Left hindlimb (tissue), 1 donor: Measurements from ENCODE around the gene DPP6.

Source experiments
- DNase-seq: peaks from one replicate; pipeline ENCODE4 v3.0.0-alpha.2; 2018

DPP6 gene

DNA sequence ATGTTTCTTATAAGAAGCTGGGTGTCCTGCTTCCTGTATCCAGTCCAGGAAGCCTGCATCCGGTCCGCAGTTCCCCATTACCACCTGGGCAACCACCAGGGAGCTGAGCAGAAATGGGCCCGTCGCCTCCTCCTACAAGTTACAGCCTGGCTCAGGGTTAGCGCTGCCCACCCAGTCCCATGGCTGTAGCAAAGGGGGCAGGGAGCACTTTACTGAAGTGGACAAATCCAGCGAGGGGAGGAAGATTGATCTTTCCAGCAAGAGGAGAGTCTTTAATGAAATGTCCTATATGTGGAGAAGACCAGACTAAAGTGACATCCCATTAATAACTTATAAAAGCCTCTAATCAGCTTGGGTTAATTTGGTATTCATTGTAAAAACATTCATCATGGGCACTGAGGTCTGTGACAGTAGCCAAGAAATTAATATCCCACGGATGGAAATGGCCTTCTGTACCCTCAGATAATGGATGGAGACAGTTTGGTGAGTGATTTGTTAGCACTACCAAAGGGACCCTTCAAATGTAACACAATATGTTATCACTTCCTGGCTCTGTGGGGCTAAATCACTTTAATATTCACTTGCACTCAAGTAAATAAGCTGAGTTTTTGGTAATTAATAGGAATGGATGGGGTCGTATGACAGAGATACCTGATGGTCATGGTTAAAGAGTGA is 627.3 kb downstream of the DPP6 start:
- no peak for DNase-seq

DNA sequence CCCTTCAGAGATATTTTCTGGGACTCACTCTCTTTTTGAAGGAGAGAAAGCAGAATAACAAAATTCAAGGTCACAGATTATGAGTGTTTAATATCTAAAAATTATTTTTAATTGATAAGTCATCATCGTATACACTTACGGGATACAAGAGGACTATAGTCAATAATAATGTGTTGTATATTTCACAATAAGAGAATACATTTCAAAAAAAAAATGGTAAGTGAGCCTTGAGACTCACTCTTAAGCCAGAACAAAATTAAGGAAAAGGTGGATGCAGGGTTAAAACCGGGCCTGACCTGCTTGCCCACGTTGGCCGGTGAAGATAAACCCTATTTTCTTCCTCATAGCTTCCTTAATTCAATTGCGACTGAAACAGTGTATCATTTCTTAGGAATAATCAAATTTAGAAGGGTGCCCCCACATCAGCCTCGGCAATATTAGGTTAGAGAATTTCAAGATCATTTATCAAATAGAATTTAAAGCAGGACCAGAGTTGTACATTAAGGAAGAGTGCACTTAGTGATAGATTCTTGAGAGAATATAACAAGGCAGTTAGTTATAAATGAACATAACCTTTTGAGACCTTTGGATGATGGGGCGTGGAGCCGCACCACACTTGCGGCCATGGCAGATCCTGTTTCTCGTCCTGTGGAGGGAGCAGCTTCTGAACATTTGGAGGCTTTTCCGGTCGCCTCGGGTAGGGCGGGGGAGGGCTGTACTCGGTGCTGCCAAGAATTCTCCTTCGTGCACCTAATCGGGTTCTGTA is 628.9 kb downstream of the DPP6 start:
- DNase-seq = no peak

DNA sequence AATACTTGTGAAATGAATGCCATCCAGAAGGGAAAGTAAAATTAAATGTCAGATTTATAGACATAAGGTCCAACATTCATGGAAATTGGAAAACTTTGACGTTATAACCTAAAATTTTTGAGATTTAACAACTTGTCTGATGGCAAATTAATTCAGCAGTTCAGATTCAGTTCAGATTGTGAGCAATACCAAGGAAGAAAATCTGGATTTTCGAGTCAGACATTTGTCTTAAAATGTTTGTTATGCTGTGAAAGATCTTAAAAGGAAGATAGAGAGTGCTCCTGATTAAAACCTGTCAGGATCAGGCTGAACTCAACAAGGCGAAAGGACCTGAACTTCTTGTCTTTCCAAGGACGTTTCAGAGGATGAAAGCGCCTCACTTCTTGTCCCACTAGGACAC is 629.8 kb downstream of the DPP6 start:
- no peak for DNase-seq

DNA sequence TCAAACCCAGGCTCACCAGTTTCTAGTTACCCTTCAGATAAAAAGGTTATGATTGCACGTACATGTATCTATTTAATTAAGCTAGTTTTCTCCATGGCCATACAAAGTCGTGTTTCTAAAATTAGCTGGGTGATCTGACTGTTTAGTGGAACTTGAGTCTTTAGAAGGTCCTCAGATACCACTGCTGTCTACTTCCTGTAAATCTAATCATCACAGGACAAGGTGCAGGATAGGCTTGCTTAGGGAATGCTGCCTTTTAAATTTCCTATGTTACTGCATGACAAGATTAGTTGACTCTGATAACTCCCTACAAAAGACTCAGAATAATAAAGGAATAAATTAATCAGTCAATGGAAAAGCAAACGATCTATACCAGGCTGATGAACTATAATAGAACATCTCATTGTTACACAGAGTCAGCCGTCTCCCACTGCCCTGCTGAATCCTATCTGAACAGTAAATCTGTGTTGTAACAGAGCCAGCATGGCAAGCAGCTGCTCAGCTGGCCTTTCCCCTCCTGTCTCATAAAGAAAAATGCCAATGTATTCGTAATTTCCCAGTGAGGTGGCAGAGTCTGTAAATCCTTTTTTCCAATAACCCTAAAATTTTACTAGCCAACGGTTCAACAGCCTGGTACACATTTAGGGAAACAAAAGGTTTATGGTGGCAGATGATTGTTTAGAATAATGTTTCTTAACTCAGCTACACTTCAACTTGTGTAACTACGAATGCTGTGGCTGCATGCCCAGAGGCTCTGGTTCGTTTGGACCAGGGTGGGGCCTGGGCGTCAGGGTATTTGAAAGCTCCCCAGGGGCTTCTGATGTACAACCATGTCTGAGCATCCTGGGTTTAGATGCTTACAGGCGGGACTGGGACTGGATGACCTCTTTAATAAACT is 632.7 kb downstream of the DPP6 start:
- DNase-seq = no peak

DNA sequence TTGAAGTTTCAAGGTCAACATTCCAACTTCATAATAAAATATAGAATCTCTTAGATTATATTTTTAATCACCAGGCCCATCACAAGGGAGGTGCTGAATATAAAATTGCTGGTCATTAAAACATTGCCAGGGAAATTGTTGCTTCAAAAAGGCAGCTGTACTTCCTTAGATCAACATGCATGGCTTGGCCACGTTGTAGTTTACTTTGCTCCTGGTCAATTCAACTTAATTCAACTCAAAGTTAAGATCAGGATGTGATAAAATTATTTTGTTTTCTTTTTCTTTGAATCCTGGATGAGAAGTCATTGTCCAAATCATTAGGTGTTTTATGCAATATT is 633.3 kb downstream of the DPP6 start:
- no peak for DNase-seq

DNA sequence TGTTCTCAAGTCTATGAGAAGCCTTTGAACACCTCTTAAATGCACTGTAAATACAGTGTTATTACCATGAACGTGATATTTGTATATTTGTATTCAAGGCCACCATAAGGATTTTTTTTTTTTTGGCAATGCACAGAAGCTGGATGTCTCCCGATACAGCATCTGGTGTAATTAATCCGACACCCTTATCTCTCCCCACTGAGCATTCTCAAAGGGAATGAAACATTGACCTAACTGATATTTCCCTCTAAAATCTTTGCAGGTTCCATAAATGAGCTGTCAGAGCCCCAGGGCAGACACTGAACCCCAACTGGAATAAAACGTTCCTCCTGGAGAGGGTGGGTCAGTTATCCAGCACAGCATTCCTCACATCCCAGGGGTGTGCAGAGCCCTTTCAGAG is 634.1 kb downstream of the DPP6 start:
- DNase-seq = no peak

DNA sequence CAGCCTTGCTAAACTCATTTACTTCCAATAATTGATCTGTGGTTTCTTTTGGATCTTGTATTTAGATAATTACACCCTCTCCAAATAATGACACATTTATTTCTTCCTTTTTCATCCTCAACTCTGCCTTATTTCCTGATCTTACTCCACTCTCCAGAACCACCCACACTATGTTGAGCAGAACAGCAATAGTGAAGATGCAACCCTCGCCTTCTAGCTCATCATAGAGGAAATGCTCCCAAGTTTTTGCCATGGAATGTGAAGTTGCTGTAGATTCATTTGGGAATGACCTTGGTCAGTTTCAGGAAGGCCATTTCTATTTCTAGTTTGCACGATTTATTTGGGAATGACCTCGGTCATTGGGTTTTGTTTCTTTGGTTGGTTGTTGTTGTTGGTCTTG is 636.8 kb downstream of the DPP6 start:
- DNase-seq = no peak

DNA sequence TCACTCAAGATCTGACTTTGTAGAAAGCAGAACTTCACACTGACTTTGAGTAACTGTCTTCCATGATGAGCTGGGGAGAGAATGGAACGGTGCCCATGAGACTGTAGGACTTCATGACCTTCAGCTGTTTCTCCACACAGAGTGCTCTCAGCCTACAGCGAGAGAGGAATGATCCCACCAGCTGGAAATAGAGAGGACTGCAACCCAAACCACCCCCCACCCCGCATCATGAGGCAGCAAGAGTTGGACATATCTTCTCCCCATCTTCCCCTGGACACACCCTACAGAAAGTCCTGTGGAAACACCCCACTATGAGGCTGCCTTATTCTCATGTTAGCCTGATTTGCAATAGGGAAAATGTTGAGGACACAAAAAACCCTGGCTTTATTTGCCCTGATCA is 638.2 kb downstream of the DPP6 start:
- DNase-seq = no peak

DNA sequence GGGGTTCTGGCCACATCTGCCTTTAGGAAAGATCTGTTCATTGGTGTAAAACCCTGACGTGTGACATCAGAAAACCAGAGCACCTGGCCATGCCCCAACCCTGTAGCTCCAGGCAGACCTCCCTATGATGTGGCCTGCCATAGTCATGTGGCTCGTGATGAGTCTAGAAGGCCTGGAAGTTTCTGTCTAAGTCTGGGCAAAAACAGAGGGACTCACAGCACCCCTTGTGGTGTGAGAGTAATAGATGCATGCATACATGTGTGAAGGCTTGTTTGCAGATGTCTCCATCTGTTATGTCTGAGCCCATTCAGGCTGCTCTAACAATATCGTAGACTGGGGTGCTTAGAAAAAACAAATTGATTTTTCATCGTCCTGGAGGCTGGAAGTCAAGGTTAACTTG is 641.5 kb downstream of the DPP6 start:
- DNase-seq = no peak

DNA sequence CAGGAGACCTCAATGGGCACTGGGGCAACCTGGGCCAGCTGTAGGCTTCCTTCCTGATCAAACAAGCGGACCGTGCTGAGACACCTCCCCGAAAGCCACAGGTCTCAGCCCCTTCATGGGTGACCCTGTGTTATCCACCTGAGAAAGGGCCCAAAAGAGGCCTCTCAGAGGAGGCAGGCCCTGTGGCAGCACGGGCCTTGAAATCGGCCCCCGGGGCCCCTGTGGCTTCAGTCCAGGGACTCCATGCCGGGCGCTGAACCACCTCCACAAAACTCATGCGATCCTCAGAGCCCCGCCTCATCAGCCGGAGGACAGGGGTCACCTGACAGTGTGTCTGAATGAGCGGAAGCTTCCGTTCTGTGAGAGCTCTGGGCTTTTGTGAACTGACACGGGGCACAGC is 643.6 kb downstream of the DPP6 start:
- DNase-seq = no peak

DNA sequence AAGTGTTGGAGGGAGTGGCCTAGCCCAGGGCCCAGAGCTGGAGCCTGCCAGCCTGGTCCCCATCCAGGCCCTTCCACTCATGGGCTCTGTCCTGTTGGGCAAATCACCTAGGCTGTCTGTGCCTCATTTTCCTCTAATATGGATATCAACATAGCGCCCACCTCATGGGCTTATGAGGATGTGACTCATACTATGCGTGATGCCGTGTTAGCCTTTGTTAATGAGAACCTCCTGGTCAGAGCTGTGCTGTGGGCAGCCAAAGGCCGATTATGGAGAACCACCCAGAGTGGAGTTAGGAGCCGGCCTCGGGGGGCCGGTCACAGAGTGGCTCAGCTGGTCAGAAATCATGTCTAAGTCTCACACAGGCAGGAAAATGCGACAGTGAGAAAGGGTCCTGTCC is 644.4 kb downstream of the DPP6 start:
- DNase-seq = no peak

DNA sequence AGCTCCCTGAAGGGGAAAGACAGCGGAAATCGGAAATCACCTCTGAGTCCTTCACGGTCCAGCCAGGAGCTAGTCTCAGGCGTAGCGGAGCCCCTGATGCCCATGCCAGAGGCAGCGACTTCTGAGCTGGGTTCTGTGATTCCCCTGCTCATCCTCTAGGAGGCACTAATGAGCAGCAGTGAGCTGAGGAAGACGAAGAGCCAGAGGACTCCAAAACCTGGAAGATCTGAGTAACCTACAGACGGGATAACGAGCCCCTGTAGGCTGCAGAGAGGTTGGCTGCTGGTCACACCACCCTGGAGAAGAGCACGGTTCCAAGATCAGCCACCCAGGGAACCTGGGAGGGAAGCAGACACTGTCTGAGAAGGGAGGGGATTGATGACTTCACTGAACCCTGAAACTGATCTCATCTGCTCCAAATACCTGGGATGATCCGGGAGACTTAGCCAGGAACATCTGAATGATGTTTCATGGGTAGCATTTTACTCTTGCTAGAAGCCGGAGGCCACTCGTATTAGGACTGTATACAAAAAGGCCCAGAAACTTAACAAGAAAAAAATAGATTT is 646.6 kb downstream of the DPP6 start:
- no peak for DNase-seq

DNA sequence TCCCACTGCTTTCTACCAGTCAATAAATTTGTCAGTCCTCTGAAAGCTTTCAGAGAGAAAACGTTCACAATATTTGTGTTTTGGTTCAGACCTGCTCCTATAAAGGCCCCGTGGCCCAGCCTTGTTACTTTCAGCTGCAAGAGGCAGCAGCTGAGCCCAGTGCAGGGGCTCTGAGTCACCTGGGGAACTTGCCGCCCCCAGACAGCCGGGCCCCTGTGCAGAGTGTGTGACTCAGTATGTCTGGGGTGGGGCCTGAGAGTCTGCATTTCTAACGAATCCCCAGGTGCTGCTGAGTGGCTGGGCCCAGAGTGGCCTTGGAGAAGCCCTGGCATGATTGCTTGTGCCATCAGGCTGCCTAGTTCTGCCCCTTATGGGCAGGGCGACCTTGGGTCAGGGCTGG is 647.2 kb downstream of the DPP6 start:
- no peak for DNase-seq

DNA sequence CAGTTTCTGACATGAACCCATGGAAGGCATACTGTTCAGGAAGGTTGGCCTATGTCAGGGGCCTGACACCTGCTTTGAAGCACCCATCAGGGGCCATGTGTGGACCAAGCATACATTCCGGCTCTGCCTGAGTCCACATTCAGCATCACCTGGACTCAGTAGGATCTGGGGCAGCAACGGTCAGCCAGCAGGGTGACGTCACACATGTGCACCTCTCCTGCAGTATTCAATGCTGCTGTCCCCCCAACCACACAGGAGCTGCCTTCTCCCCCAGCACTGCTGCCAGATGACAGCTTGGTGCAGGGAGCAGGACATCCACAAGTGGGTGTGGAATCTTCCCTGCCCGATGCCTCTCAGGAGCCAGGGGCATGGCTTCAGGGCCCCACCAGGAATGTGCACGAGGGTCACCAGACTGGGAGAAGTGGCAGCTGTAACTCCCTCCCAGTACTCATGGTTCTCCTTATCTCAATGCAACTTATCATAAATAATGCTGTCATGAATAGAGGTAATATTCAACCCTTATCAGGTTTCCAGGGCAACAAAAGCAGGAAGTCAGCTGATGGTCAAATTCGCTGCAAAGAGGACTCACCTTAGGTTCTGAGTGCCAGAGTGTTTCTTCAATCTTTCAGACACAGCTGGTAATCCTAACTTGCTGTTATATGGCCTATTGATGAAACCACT is 657.8 kb downstream of the DPP6 start:
- DNase-seq = no peak

DNA sequence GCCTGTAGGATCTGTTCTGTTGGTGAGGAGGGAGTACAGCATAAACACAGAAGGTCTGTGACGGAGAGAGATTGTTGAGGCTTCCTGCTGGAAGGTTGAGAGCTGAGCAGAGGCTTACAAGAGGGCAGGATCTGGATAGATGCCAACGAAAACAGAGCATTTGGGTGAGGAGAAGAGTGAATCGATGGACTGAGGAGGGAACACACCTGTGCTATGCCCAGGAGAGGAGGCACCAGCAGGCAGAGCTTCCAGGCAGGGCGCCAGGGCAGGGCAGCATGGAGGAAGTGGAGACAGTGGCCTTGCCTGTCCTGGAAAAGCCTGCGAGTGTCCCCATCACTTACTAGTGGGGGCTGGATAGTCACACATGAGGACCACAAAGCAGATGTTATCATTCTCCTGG is 667.8 kb downstream of the DPP6 start:
- DNase-seq = no peak

DNA sequence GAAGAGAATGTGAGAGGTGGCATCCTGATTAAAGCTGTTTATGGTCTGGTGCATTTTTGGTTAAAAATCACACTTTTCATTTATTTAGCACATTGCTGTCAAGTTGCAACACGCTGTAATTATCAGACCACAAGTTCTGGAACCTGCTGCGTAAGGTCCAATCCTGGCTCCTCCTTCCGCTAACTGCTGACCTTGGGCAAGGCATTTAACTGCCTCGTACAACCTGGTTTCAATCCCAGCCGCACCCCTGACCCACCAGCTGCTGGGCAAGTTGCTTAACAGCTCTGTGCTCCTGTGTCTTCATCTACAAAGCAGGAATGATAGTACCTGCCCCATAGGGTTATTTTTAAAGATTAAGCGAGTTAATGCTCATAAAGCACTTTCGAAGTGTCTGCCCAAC is 668.9 kb downstream of the DPP6 start:
- no peak for DNase-seq

DNA sequence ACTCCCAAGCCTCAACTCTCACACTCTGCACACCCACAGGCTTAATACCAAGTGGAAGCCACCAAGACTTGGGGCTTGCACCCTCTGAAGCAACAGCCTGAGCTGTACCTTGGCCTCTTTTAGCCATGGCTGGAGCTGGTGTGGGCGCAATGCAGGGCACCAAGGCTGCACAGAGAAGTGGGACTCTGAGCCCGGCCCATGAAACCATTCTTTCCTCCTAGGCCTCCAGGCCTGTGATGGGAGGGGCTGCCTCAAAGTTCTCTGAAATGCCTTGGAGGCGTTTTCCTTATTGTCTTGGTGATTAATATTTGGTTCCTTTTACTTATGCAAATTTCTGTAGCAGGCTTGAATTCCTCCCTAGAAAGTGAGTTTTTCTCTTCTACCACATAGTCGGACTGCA is 674.2 kb downstream of the DPP6 start:
- no peak for DNase-seq

DNA sequence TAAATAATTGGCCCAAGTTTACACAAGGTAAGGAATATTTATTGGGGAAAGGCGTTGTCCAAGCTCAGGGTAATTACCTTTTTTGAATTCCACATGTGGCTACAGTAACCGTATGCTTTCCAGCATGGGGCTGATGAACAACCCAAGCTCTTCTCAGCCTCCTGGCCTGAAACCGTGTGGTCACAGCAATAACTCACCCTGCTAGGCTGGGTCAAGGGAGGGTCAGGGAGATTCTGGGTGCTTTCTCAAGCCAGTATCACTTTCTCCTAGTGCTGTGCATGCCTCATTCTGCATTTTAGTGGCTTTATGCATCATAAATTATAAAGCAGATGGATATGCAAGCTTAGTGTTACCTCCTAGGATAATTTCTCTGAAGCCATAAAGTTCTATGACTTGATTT is 676.9 kb downstream of the DPP6 start:
- DNase-seq = no peak

DNA sequence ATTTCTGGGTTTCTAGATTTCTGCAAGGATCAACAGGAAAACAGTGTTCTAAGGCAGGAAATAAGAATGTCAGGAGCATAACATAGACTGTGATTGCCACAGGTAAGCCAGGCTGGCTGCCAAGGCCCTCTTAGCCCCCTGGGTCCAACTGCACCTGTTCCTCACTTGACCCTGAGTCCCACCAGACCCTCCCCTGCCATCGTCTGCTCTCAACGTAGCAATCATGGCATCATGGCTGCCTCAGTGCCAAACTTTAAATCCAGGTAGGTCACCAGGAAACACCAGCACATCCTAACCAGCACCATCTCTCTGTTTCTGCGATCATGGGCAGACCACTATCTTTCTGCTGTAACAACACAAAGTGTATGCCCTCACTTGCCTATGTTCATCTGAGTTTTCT is 683.6 kb downstream of the DPP6 start:
- no peak for DNase-seq

DNA sequence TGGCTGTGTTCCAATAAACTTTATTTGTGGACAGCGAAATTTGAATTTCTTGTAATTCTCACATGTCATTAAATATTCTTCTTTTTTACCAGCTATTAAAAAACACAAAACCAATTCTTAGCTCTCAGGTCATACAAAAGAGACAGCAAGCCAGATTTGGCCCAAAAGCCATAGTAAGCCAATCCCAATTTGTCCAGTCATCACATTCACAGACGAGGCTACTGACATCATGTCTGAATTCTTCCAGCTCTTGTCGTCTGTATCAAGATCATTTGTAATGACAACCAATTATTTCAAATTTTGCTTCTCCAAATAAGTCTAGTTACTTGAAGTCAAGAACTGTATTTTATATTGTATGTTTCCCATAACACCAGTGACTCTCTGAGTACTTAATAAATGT is 684.2 kb downstream of the DPP6 start:
- no peak for DNase-seq

DNA sequence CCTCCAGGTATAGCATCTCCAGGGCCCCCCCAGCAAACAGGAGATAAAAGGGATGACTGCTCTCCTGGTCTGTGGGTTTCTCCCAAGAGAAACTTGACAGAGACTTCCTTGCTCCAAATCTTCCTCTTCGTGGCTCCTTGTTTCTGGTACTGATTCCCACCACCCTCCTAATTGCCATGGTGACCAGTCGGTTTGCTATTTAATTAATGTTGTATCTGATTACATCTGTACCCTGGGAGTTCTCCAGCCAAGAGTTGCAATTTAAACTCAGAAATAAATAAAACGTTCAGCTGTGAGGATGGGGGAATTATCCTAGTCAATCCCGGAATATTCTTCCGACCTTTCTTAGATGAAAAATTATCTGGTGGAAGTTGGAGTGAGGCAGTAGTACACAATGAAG is 686.0 kb downstream of the DPP6 start:
- no peak for DNase-seq

DNA sequence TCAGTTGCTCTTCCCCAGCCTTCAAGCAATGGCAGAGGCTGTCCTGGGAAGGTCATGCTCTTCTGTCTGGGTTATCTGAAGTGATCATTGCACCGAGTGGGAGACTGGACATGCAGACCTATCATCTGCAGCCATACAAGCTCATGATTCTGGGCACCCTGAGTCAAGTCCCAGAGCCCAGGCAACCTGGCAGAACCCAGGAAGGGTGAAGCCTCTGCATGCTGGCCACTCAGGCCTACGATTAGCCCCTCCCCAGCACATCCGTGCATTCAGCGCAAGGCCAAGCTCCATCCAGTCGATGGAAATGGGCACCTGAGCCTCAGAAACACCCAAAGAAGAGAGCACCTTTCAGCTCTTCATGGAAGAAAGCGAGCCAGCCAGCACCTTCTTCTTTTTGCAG is 688.9 kb downstream of the DPP6 start:
- DNase-seq = no peak

DNA sequence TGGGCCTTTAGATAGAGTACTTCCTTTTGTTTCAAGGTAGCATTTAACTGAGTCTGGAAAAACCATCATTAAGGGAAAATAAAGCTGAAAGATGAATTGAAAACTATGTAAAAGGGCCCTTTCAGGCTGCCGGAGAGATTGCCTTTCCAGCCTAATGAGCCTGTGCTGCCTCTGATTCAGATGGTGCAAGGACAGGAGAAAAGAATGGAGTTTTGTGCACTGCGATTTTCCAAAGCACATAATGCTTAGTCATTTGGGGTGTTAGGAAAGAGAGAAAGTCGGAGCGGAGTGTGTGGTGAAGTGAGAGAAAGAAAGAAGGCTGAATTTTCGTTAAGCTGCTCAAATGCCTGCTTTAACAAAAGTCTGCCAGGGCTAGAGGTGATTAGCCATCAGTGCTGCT is 691.0 kb downstream of the DPP6 start:
- no peak for DNase-seq
